IPS-18a (cell line): ENCODE data around the gene TEX38.
A peak's percentile ranks its signal among the peaks of the same experiment; 100 is the strongest.
"Not testable (repeated sequence)": the region's sequence is repeated elsewhere in the genome, so short reads cannot be mapped to it uniquely, and the experiment has no call there.

ENCODE experiments used
- H3K27ac ChIP-seq: one replicate; pipeline ENCODE4 v1.5.1; 2013; ENCODE audit warnings: low read length
- H3K27me3 ChIP-seq: one replicate; pipeline ENCODE4 v1.6.1; 2013; ENCODE audit warnings: mild to moderate bottlenecking, low read length; ENCODE audit not compliant: control insufficient read depth, insufficient read depth
- H3K36me3 ChIP-seq: one replicate; pipeline ENCODE4 v1.6.1; 2013; ENCODE audit warnings: low read depth, low read length; ENCODE audit not compliant: control insufficient read depth
- H3K4me1 ChIP-seq: one replicate; pipeline ENCODE4 v1.6.1; 2013; ENCODE audit warnings: low read depth, low read length; ENCODE audit not compliant: control insufficient read depth
- H3K4me3 ChIP-seq: one replicate; pipeline ENCODE4 v1.5.1; 2013; ENCODE audit warnings: low read length
- H3K9ac ChIP-seq: one replicate; pipeline ENCODE4 v1.6.1; 2013; ENCODE audit warnings: mild to moderate bottlenecking, low read length, moderate library complexity
- H3K9me3 ChIP-seq: one replicate; pipeline ENCODE4 v1.6.1; 2013; ENCODE audit warnings: low read depth, low read length; ENCODE audit not compliant: control insufficient read depth

The TEX38 gene

DNA sequence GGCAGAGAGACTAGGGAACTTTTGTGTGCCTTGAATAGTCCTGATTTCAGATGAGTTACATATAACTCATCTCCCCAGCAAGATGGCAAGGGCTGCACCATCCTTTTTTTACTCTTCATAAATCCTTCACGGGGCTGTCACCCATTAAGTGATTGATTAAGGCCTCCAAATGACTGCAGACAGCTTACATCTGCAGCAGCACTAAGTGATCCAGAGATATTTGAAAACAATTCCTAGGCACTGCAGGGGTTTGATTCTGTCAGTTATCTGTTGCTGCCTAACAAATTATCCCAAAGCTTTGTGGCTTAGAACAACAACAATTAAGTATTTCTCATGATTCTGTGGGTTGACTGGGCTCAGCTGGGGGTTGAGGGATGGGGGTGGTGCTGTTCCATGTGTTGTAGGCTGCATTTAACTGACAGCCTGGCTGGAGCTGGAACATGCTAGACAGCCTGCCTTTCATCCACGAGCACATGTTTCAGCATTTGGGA is 19.3 kb downstream of the TEX38 start:
- H3K9me3 ChIP-seq = no peaks in the 10 kb centered on the region
- H3K27me3 ChIP-seq = no peaks in the 10 kb centered on the region
- no peaks in the 10 kb centered on the region for H3K4me1 ChIP-seq
- peaks cover 75% of the 10 kb centered on the region for H3K36me3 ChIP-seq
- no peak overlapping the region for H3K4me3 ChIP-seq
- no peak overlapping the region for H3K27ac ChIP-seq
- H3K9ac ChIP-seq = no peak overlapping the region

GRCh38 chr1:46691997-46692790 is 20.5 kb downstream of the TEX38 start:
- no peak overlapping the region for H3K27ac ChIP-seq
- no peaks in the 10 kb centered on the region for H3K9me3 ChIP-seq
- H3K9ac ChIP-seq = no peak overlapping the region
- no peaks in the 10 kb centered on the region for H3K27me3 ChIP-seq
- H3K4me3 ChIP-seq = no peak overlapping the region
- H3K4me1 ChIP-seq = no peaks in the 10 kb centered on the region
- peaks cover 74% of the 10 kb centered on the region for H3K36me3 ChIP-seq

GRCh38 chr1:46692811-46693770 is 21.4 kb downstream of the TEX38 start:
- H3K36me3 ChIP-seq = peaks cover 66% of the 10 kb centered on the region
- no peak overlapping the region for H3K4me3 ChIP-seq
- no peaks in the 10 kb centered on the region for H3K9me3 ChIP-seq
- H3K27ac ChIP-seq = no peak overlapping the region
- no peaks in the 10 kb centered on the region for H3K4me1 ChIP-seq
- no peaks in the 10 kb centered on the region for H3K27me3 ChIP-seq
- no peak overlapping the region for H3K9ac ChIP-seq

DNA sequence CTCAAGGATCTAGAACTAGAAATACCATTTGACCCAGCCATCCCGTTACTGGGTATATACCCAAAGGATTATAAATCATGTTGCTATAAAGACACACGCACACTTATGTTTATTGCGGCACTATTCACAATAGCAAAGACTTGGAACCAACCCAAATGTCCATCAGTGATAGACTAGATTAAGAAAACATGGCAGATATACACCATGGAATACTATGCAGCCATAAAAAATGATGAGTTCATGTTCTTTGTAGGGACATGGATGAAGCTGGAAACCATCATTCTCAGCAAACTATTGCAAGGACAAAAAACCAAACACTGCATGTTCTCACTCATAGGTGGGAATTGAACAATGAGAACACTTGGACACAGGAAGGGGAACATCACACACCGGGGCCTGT is 23.0 kb downstream of the TEX38 start:
- H3K9ac ChIP-seq, H3K27ac ChIP-seq, H3K27me3 ChIP-seq, H3K9me3 ChIP-seq, H3K4me3 ChIP-seq, H3K4me1 ChIP-seq: not testable (repeated sequence)
- H3K36me3 ChIP-seq = peaks cover 50% of the 10 kb centered on the region

GRCh38 chr1:46697053-46697452 is 25.4 kb downstream of the TEX38 start:
- H3K36me3 ChIP-seq = peaks cover 27% of the 10 kb centered on the region
- H3K4me3 ChIP-seq = no peak overlapping the region
- H3K9me3 ChIP-seq = no peaks in the 10 kb centered on the region
- no peak overlapping the region for H3K27ac ChIP-seq
- no peaks in the 10 kb centered on the region for H3K4me1 ChIP-seq
- no peak overlapping the region for H3K9ac ChIP-seq
- no peaks in the 10 kb centered on the region for H3K27me3 ChIP-seq

DNA sequence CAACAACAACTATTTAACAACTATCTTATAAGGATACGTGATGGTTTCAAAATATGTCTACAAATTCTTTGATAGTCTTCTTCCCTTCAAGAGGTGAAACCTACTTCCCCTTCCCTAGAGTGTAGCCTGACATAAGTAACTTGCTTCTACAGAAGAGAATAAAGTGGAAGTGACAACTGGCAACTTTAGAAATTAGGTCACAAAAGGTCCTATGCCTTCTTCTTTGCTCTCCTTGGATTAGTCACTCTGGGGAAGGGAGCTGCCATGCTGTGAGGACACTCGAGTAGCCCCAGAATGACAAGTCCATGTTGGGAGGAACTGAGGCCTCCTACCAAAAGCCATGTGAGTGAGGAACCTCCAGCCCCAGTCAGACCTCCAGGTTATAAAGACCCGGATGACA is 28.0 kb downstream of the TEX38 start:
- no peaks in the 10 kb centered on the region for H3K4me1 ChIP-seq

GRCh38 chr1:46703927-46704641 is 32.4 kb downstream of the TEX38 start:
- no peak overlapping the region for H3K4me3 ChIP-seq
- H3K4me1 ChIP-seq = no peaks in the 10 kb centered on the region
- no peak overlapping the region for H3K9ac ChIP-seq
- peaks cover 47% of the 10 kb centered on the region for H3K36me3 ChIP-seq
- H3K9me3 ChIP-seq = no peaks in the 10 kb centered on the region
- H3K27me3 ChIP-seq = no peaks in the 10 kb centered on the region
- no peak overlapping the region for H3K27ac ChIP-seq

More for the DNA sequence above, 28.0 kb downstream of the TEX38 start:
- peaks cover 37% of the 10 kb centered on the region for H3K36me3 ChIP-seq
- H3K9ac ChIP-seq = no peak overlapping the region
- H3K27ac ChIP-seq = no peak overlapping the region
- no peak overlapping the region for H3K4me3 ChIP-seq
- no peaks in the 10 kb centered on the region for H3K27me3 ChIP-seq
- no peaks in the 10 kb centered on the region for H3K9me3 ChIP-seq

- H3K27ac ChIP-seq = no peak overlapping the region
- no peaks in the 10 kb centered on the region for H3K4me1 ChIP-seq
- H3K27me3 ChIP-seq = no peaks in the 10 kb centered on the region
- no peak overlapping the region for H3K9ac ChIP-seq
- H3K36me3 ChIP-seq = peaks cover 47% of the 10 kb centered on the region
- H3K4me3 ChIP-seq = no peak overlapping the region
- no peaks in the 10 kb centered on the region for H3K9me3 ChIP-seq
These were observed 33.8 kb downstream of the TEX38 start for GRCh38 chr1:46705408-46705807.

DNA sequence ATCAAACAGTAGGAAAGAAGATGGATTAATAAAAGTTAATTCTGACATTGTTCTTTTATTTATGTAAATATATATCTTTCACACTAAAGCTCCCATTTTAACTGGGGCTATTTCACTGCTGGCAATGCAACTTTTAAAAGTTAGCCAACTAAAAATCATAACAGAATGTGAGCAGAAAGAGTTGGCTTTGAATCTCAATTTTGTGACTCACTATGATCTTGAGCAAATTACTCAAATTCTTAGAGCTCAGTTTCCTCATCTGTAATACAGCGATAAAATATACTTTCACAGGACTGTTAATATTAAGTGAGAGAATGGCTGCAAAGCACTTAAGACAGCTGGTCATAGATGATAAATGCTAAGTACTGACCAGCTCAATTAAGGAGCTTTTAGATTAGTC is 36.5 kb downstream of the TEX38 start:
- H3K27me3 ChIP-seq = no peaks in the 10 kb centered on the region
- no peak overlapping the region for H3K4me3 ChIP-seq
- peaks cover 55% of the 10 kb centered on the region for H3K36me3 ChIP-seq
- no peak overlapping the region for H3K9ac ChIP-seq
- no peaks in the 10 kb centered on the region for H3K4me1 ChIP-seq
- no peak overlapping the region for H3K27ac ChIP-seq
- no peaks in the 10 kb centered on the region for H3K9me3 ChIP-seq

DNA sequence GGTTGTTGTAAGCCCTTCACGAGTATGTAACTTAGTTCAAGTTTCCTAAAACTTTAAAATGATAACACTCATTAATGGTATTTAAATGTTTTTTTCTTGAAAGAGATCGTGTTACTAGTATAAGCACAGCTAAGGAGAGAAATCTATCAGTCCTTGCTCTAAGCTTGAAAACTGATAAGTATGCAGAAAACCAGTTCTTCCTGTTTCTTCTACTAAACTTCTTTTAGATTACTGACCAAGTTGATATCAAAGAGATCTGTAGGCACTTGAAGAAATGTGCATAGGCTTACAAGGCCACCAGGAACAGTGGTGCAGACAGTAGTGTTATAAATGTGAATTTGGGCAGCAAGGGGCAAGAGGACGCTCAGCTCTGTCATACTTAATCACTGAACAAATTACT is 43.3 kb downstream of the TEX38 start:
- Histone ChIP-seq H3K4me3 (no peak overlapping the region), H3K27me3 (no peaks in the 10 kb centered on the region), H3K4me1 (peaks cover 12% of the 10 kb centered on the region), H3K9ac (no peak overlapping the region), H3K36me3 (peaks cover 41% of the 10 kb centered on the region), H3K27ac (no peak overlapping the region), H3K9me3 (no peaks in the 10 kb centered on the region)

DNA sequence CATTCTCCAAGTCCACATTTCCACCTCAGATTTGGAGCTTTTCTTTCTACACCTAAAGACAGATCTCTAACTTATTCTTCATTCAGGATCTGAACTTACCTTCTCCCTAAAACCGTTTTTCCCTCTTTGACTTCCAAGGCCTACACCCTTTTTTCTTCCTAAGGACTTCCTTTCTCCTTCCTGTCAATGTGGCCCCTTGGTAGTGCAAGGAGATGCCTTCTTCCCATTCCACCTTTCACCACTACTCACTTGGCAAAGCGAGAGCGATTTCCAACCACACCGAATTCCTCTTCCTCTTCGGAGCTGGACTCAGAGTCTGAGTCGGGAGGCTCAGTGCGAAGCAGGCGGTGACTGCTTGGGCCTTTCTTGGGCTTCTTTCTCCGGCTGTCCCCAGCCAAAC is 46.0 kb downstream of the TEX38 start:
- peak overlapping the region; percentile 72 for H3K9ac ChIP-seq
- no peaks in the 10 kb centered on the region for H3K9me3 ChIP-seq
- H3K36me3 ChIP-seq = peaks cover 28% of the 10 kb centered on the region
- H3K27me3 ChIP-seq = no peaks in the 10 kb centered on the region
- H3K4me3 ChIP-seq = peak overlapping the region; percentile 93
- peaks cover 12% of the 10 kb centered on the region for H3K4me1 ChIP-seq
- H3K27ac ChIP-seq = no peak overlapping the region
